ENCODE measurements around the gene TKT. TPM values are rescaled to one million over a fixed set of nuclear protein-coding genes. Genes with fewer than 3 reads are reported as not detected.

Gene TKT
- total RNA-seq, 4 donors from 2014 or later = 468 to 962 (median 800) TPM

GRCh38 chr3:53183514-53183913 is 72.3 kb downstream of the TKT start:
- intact Hi-C loops (cut with DNase I) = no loop called here
- Histone ChIP-seq H3K9me3 (no peaks in the 10 kb centered on the region), H3K4me3 (replicated peaks in 1 of 3) (no peak overlapping the region), H3K36me3 (peaks cover 81% of the 10 kb centered on the region in 2 donors), H3K4me1 (no peaks in the 10 kb centered on the region), H3K27ac (no peak overlapping the region), H3K27me3 (no peaks in the 10 kb centered on the region)
- TF ChIP-seq POLR2A (IDR thresholded peaks at IDR 0.05) (no peak), CTCF (IDR thresholded peaks at IDR 0.05) (no peak)
- WGBS, 2 donors = 93 to 98% methylated on average over 5 to 8 of the region's 9 CpGs
- DNase-seq = no peak

GRCh38 chr3:53182764-53183355 is 73.0 kb downstream of the TKT start:
- no peak overlapping the region for H3K27ac ChIP-seq
- no peak overlapping the region for H3K4me3 ChIP-seq (replicated peaks in 1 of 3)
- peaks cover 78 to 83% of the 10 kb centered on the region in 2 donors for H3K36me3 ChIP-seq
- TF ChIP-seq CTCF (IDR thresholded peaks at IDR 0.05) (no peak), POLR2A (IDR thresholded peaks at IDR 0.05) (no peak)
- DNase-seq = no peak
- H3K27me3 ChIP-seq = no peaks in the 10 kb centered on the region
- H3K9me3 ChIP-seq = no peaks in the 10 kb centered on the region
- 83 to 87% methylated on average over 19 to 20 of the region's 20 CpGs for WGBS, 2 donors
- no peaks in the 10 kb centered on the region for H3K4me1 ChIP-seq
- intact Hi-C loops (cut with DNase I) = no loop called here

DNA sequence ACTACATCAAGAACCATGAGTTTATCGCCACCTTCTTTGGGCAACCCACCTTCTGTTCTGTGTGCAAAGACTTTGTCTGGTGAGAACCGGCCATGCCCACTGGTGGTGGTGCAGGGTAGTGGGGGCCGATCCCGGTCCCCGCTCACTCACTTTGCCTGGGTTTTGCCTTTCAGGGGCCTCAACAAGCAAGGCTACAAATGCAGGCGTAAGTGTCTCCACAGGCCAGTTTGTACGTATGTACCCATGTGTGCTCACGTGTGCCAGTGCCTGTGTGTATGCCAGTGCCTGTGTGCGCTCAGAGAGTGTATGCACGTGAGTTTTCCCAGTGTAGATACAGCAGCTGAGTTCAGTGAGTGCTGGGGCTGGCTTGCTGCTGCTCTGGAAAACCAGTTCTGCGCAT is 74.3 kb downstream of the TKT start:
- no peak for DNase-seq
- Histone ChIP-seq H3K27me3 (no peaks in the 10 kb centered on the region), H3K27ac (no peak overlapping the region), H3K4me3 (replicated peaks in 1 of 3) (no peak overlapping the region), H3K36me3 (peaks cover 71 to 72% of the 10 kb centered on the region in 2 donors), H3K4me1 (no peaks in the 10 kb centered on the region), H3K9me3 (no peaks in the 10 kb centered on the region)
- 89 to 94% methylated on average over 11 of the region's 11 CpGs for WGBS, 2 donors
- intact Hi-C loops (cut with DNase I) = no loop called here
- TF ChIP-seq CTCF (IDR thresholded peaks at IDR 0.05) = no peak

DNA sequence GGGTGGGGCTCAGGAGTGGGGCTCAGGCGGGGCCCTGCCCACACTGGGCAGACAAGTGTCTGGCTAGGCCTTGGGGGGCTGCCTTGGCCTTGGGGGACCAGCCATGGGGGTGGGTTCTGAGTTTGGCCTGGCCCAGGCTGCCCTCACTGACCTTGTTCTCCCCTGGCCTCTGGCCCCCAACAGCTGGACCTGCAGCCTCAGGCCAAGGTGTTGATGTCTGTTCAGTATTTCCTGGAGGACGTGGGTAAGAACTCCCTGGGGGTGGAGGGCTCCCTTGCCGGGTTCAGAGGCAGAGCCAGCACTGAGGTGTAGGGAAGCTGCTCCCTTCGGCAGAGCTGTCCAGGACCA is 74.8 kb downstream of the TKT start:
- no peak for DNase-seq
- WGBS, 2 donors = 73 to 92% methylated on average over 2 of the region's 4 CpGs
- Histone ChIP-seq H3K36me3 (peaks cover 65 to 67% of the 10 kb centered on the region in 2 donors), H3K4me3 (replicated peaks in 1 of 3) (no peak overlapping the region), H3K27ac (no peak overlapping the region), H3K27me3 (no peaks in the 10 kb centered on the region), H3K9me3 (no peaks in the 10 kb centered on the region), H3K4me1 (peaks cover 2 to 4% of the 10 kb centered on the region in 2 donors)
- intact Hi-C loops (cut with DNase I) = no loop called here
- TF ChIP-seq CTCF (IDR thresholded peaks at IDR 0.05) (no peak), POLR2A (IDR thresholded peaks at IDR 0.05) (no peak)

DNA sequence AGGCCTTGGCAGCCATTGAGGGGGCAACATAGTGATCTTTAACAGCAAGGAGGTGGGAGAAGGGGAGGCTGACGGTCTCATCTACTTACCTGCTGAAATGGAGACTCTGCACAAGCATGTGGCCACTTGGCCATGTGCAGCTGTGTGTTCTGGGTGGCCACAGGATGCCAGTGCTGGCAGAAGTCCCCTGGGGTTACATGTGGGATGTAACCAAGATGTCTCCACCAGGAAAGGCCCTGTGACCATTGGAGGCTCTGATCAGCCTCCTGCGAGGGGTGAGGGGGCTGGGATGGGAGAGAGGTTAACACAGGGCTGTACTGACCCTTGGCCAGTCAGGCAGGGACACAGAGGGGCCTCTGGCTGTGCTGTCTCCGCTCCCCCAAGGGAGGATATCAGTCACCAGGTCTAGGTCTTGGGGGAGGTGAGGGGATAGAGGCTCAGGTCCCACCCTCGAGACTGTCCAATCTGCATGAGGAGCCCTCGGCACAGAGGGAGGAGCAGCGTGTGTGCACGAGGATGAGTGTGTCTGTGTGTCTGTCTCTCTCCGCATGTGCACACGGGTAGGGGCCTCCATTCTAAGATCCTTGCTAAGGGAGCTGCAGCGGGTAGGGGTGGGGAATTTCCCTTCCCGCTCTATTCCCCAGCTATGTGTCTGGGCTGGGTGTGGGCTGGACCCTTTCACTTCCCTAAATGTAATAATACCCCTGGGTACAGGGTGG is 75.4 kb downstream of the TKT start:
- H3K36me3 ChIP-seq = peaks cover 61% of the 10 kb centered on the region in 2 donors
- no peak for DNase-seq
- no peaks in the 10 kb centered on the region for H3K27me3 ChIP-seq
- no peak overlapping the region for H3K27ac ChIP-seq
- H3K9me3 ChIP-seq = no peaks in the 10 kb centered on the region
- intact Hi-C loops (cut with DNase I) = no loop called here
- H3K4me3 ChIP-seq (replicated peaks in 1 of 3) = no peak overlapping the region
- no peak for TF ChIP-seq CTCF (IDR thresholded peaks at IDR 0.05)
- no peak for TF ChIP-seq POLR2A (IDR thresholded peaks at IDR 0.05)
- peaks cover 4% of the 10 kb centered on the region in 2 donors for H3K4me1 ChIP-seq
- WGBS, 2 donors = 94 to 96% methylated on average over 10 to 11 of the region's 11 CpGs
